B cell (primary cell): ENCODE results near the gene FIG4. TPM values are rescaled to one million over a fixed set of nuclear protein-coding genes. Genes with fewer than 3 reads are reported as not detected.

Source experiments
- ATAC-seq: fragments of 200-7000 bp; cut with Tn5 transposase; one replicate; pipeline ENCODE4 v1.10.0; 2021; ENCODE audit warnings: low read depth, mild to moderate bottlenecking, moderate number of reproducible peaks, moderate library complexity
- CTCF ChIA-PET: fragments of 350-600 bp; sonication (Branson Sonifier 250); formaldehyde crosslinking; loops from one replicate; lab custom pipeline; 2021; ENCODE audit warnings: antibody characterized with exemption, inconsistent platforms; lab: Charles Lee
- POLR2A ChIA-PET: fragments of 350-600 bp; sonication (Branson Sonifier 250); formaldehyde crosslinking; loops from one replicate; lab custom pipeline; 2021; ENCODE audit warnings: antibody characterized with exemption; lab: Charles Lee
- DNase-seq: peaks from one replicate; pipeline ENCODE4 v3.0.0; 2013
- H2AFZ ChIP-seq: 2 replicates; pipeline ENCODE4 v1.6.1; 2012; ENCODE audit warnings: mild to moderate bottlenecking, low read depth, low read length; ENCODE audit not compliant: insufficient read depth, poor library complexity, severe bottlenecking
- H3K27ac ChIP-seq, 2 donors: 1 replicate in 1 of 2; 2 replicates in 1 of 2; pipeline ENCODE4 v1.5.1; 2012 to 2013; ENCODE audit warnings: low read length in 2 of 2, mild to moderate bottlenecking in 2 of 2, moderate library complexity in 1 of 2
- H3K27me3 ChIP-seq, 4 experiments: fragments of 200-600 bp in 1 of 4; sonication (generic) in 1 of 4; replicated peaks in 1 of 4; 1 replicate in 2 of 4; 2 replicates in 2 of 4; pipeline versions ENCODE4 v1.6.1 to v1.7.0; 2013 to 2016; ENCODE audit warnings: low read length in 3 of 4, mild to moderate bottlenecking in 2 of 4, mixed read lengths in 1 of 4, moderate library complexity in 1 of 4; ENCODE audit not compliant: insufficient read depth in 4 of 4, control insufficient read depth in 3 of 4; ENCODE audit errors: control extremely low read depth in 1 of 4
- H3K36me3 ChIP-seq, 2 experiments: replicated peaks in 1 of 2; 1 replicate in 1 of 2; 2 replicates in 1 of 2; pipeline versions ENCODE4 v1.6.1 to v1.7.1; 2013; ENCODE audit warnings: low read length in 1 of 2; ENCODE audit not compliant: insufficient read depth in 2 of 2, control insufficient read depth in 1 of 2; ENCODE audit errors: control extremely low read depth in 1 of 2, extremely low read depth in 1 of 2
- H3K4me1 ChIP-seq, 2 donors: fragments of 200-600 bp in 1 of 2; sonication (generic) in 1 of 2; 1 replicate in 1 of 2; 2 replicates in 1 of 2; pipeline versions ENCODE4 v1.5.1 to v1.6.1; 2013 to 2017; ENCODE audit warnings: low read length in 2 of 2; ENCODE audit not compliant: control insufficient read depth in 2 of 2, insufficient read depth in 2 of 2
- H3K4me2 ChIP-seq: replicated peaks from 2 replicates; pipeline ENCODE3; 2012; ENCODE audit warnings: mild to moderate bottlenecking, low read depth, low read length; ENCODE audit not compliant: poor library complexity, severe bottlenecking
- H3K4me3 ChIP-seq, 5 experiments: fragments of 200-600 bp in 1 of 5; sonication (generic) in 1 of 5; 1 replicate in 3 of 5; 2 replicates in 2 of 5; pipeline versions ENCODE4 v1.5.1 to v1.7.0; 2011 to 2016; ENCODE audit warnings: low read length in 4 of 5, mild to moderate bottlenecking in 4 of 5, low read depth in 2 of 5, control low read depth in 1 of 5, moderate library complexity in 1 of 5; ENCODE audit not compliant: insufficient read depth in 1 of 5; ENCODE audit errors: control extremely low read depth in 1 of 5, extremely low read depth in 1 of 5
- H3K79me2 ChIP-seq: fragments of 200-600 bp; sonication (generic); one replicate; pipeline ENCODE4 v1.6.0; 2016; ENCODE audit warnings: low read length; ENCODE audit not compliant: control insufficient read depth, insufficient read depth
- H3K9ac ChIP-seq: fragments of 200-600 bp; sonication (generic); 2 replicates; pipeline ENCODE4 v1.6.1; 2017; ENCODE audit warnings: mild to moderate bottlenecking, low read length, moderate library complexity
- H3K9me3 ChIP-seq, 3 donors: one replicate each; pipeline versions ENCODE4 v1.6.1 to v1.7.1; 2013; ENCODE audit warnings: low read length in 2 of 3; ENCODE audit not compliant: control insufficient read depth in 2 of 3, insufficient read depth in 1 of 3; ENCODE audit errors: control extremely low read depth in 1 of 3
- H4K20me1 ChIP-seq: 2 replicates; pipeline ENCODE4 v1.6.0; 2012; ENCODE audit warnings: mild to moderate bottlenecking, low read length; ENCODE audit not compliant: insufficient read depth, control insufficient read depth, poor library complexity, severe bottlenecking
- H3K27ac Mint-ChIP-seq: one replicate; pipeline ENCODE4 v1.8.0; 2021; ENCODE audit warnings: mixed read lengths
- H3K27me3 Mint-ChIP-seq: one replicate; pipeline ENCODE4 v1.8.0; 2021; ENCODE audit warnings: mixed read lengths
- H3K4me1 Mint-ChIP-seq: one replicate; pipeline ENCODE4 v1.8.0; 2021; ENCODE audit warnings: mixed read lengths
- H3K4me3 Mint-ChIP-seq: one replicate; pipeline ENCODE4 v1.8.0; 2021; ENCODE audit warnings: mixed read lengths
- H3K9me3 Mint-ChIP-seq: one replicate; pipeline ENCODE4 v1.8.0; 2022; ENCODE audit warnings: mixed read lengths; ENCODE audit not compliant: insufficient read depth
- EZH2 ChIP-seq: IDR thresholded peaks from 2 replicates; pipeline ENCODE4 v1.6.1; 2012; ENCODE audit warnings: borderline replicate concordance, low read depth, mild to moderate bottlenecking, moderate library complexity, low read length; ENCODE audit not compliant: insufficient read depth, poor library complexity, severe bottlenecking
- WGBS: methylation state at CpG from one replicate; pipeline ENCODE4 v1.1.5; 2013; ENCODE audit warnings: missing lambda C conversion rate; ENCODE audit not compliant: insufficient coverage; 5-methylcytosine and 5-hydroxymethylcytosine counted together
- intact Hi-C: fragments of 100-400 bp; cut with micrococcal nuclease; formaldehyde crosslinking; loops from one replicate; pipeline ENCODE4 v1.10.0; 2022
- polyA plus RNA-seq: library from polyadenylated mRNA; depleted of rRNA; stranded (reverse); fragments of >200 nt; gene quantifications from 2 replicates; pipeline ENCODE4 v1.2.3, GENCODE V29; 2012
- total RNA-seq, 2 donors: library from RNA; stranded (reverse); fragments of 120-200 nt in 1 of 2; gene quantifications; 1 replicate in 1 of 2; 2 replicates in 1 of 2; pipeline versions ENCODE4 v1.2.3 to v1.2.4, GENCODE V29; 2013 to 2022
- TF ChIP-seq, protein P1 (sequence below): fragments of 200-600 bp; IDR thresholded peaks from one replicate; pipeline ENCODE4 v1.8.0; 2022; ENCODE audit warnings: antibody characterized with exemption, mild to moderate bottlenecking

The FIG4 gene
- total and polyA plus RNA-seq, 2 donors (not counting 1 experiment from before 2014, with no cell fraction given) = 28.2 to 31.5 TPM

DNA sequence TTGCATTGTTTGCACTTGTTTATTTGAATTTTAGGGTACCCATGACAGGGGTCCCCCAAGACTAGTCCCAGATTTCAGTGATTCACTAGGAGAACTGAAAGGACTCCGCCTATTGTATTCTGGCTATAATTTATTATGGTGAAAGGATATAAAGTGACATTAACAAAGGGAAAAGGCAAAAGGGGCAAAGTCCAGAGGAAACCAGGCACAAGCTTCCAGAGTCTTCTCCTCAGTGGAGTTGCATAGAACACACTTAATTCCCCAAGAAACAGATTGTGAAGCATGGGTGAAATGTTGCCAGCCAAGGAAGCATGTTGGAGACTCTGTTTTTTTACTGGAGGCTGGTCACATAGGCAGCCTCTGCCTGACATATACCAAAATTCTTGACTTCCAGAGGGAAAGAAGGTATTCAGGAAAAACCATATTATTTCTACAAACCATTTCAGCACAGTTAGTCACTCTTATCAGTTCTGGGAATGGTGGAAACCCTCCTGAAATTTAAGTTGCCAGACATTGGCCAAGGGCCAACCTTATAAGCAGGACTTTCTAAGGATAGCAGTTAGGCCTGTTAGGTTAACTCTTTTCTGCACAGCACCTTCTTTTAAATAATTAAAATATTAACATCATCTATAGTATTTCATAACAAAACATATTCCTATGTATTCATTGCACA is 71.8 kb downstream of the FIG4 start:
- Histone ChIP-seq H3K27ac (no peak overlapping the region), H3K36me3 (peaks cover 0 to 21% of the 10 kb centered on the region in 2 experiments), H3K4me2 (no peak overlapping the region), H3K27me3 (no peaks in the 10 kb centered on the region), H3K4me1 (peaks cover 9 to 14% of the 10 kb centered on the region in 2 donors), H3K9me3 (peaks cover 0 to 4% (median 0%) of the 10 kb centered on the region in 3 donors), H3K9ac (no peak overlapping the region), H4K20me1 (no peaks in the 10 kb centered on the region), H3K4me3 (no peak overlapping the region), H2AFZ (no peak overlapping the region), H3K79me2 (no peaks in the 10 kb centered on the region)
- CTCF ChIA-PET = interaction anchor here (0.7 kb wide), 1 partner anchor 277 kb away, joined by 3 read pairs; no protein-coding TSS in a partner anchor
- intact Hi-C loops = no loop called here
- WGBS = 100% methylated on average over 1 of the region's 1 CpG
- peaks cover 16% of the 10 kb centered on the region for H3K4me1 Mint-ChIP-seq
- no peak for TF ChIP-seq EZH2
- TF ChIP-seq, protein P1, sequence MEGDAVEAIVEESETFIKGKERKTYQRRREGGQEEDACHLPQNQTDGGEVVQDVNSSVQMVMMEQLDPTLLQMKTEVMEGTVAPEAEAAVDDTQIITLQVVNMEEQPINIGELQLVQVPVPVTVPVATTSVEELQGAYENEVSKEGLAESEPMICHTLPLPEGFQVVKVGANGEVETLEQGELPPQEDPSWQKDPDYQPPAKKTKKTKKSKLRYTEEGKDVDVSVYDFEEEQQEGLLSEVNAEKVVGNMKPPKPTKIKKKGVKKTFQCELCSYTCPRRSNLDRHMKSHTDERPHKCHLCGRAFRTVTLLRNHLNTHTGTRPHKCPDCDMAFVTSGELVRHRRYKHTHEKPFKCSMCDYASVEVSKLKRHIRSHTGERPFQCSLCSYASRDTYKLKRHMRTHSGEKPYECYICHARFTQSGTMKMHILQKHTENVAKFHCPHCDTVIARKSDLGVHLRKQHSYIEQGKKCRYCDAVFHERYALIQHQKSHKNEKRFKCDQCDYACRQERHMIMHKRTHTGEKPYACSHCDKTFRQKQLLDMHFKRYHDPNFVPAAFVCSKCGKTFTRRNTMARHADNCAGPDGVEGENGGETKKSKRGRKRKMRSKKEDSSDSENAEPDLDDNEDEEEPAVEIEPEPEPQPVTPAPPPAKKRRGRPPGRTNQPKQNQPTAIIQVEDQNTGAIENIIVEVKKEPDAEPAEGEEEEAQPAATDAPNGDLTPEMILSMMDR = no peak
- no peaks in the 10 kb centered on the region for H3K9me3 Mint-ChIP-seq
- no peak overlapping the region for H3K27ac Mint-ChIP-seq
- ATAC-seq (no peak), DNase-seq (no peak)
- no peaks in the 10 kb centered on the region for H3K27me3 Mint-ChIP-seq
- H3K4me3 Mint-ChIP-seq = no peak overlapping the region
- POLR2A ChIA-PET = no interaction called here

DNA sequence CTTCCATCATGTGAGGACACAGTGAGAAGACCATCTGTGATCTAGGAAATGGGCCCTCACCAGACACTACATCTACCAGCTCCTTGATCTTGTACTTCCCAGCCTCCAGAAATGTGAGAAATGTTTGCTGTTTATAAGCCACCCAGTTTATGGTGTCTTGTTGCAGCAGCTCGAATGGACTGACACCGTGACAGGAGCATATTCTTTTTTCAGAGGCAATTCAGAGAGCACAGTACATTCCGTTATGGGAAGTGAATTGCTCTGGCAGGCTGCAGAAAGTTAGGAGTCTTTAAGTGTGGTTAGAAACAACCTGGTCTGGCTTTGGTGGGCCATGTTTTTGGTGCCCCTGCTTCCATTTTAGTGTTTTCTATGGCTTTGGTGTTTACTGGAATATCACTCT is 75.1 kb downstream of the FIG4 start:
- TF ChIP-seq, protein P1 = no peak
- TF ChIP-seq EZH2 = no peak
- no peaks in the 10 kb centered on the region for H3K27me3 Mint-ChIP-seq
- Histone ChIP-seq H3K36me3 (peaks cover 0 to 26% of the 10 kb centered on the region in 2 experiments), H3K27me3 (no peaks in the 10 kb centered on the region), H4K20me1 (no peaks in the 10 kb centered on the region), H3K4me1 (peaks cover 29 to 31% of the 10 kb centered on the region in 2 donors), H3K27ac (no peak overlapping the region), H3K4me3 (no peak overlapping the region), H3K9me3 (peaks cover 0 to 21% (median 0%) of the 10 kb centered on the region in 3 donors), H3K79me2 (no peaks in the 10 kb centered on the region), H3K9ac (no peak overlapping the region), H3K4me2 (no peak overlapping the region), H2AFZ (no peak overlapping the region)
- 100% methylated on average over 3 of the region's 3 CpGs for WGBS
- ATAC-seq (no peak), DNase-seq (no peak)
- no peaks in the 10 kb centered on the region for H3K9me3 Mint-ChIP-seq
- H3K4me3 Mint-ChIP-seq = no peak overlapping the region
- peaks cover 30% of the 10 kb centered on the region for H3K4me1 Mint-ChIP-seq
- POLR2A ChIA-PET = no interaction called here
- CTCF ChIA-PET = interaction anchor here (1.3 kb wide), 1 partner anchor 273 kb away, joined by 3 read pairs; no protein-coding TSS in a partner anchor
- intact Hi-C loops = no loop called here
- no peak overlapping the region for H3K27ac Mint-ChIP-seq
